ENCODE measurements around the gene BMPER.
A peak's percentile ranks its signal among the peaks of the same experiment; 100 is the strongest.

The BMPER gene

DNA sequence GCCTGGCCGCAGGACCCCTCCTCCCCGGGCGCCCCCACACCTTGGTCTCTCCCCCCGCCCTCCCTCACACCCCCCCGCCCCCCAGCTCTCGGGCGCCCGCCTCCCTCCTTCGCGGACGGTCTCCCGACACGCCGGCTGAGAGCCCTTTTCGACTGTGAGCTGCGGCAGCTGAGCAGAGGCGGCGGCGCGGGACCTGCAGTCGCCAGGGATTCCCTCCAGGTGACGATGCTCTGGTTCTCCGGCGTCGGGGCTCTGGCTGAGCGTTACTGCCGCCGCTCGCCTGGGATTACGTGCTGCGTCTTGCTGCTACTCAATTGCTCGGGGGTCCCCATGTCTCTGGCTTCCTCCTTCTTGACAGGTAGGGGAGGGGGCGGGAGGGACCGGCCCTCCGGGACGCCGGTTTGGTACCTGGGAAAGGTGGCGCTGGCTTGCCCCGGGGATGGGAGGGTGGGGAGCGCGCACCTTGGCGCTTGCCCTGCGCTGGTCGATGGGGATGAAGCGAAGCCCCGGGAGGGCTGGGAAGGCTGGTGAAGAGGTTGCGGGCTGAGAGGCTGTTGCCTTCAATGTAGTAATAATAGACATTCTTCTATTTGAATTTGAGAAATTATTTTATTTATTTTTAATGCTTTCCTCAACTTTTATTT, at the start of gene BMPER:
Gene BMPER, plus strand, starts transcription at position 151 of the 644 bp plus-strand sequence. Its CDS starts 75 bp downstream, at position 226.
- H3K4me3 ChIP-seq (ENCODE audit: low read length), result peak within 1 kb of the TSS; percentile 62
- no peak for DNase-seq (ENCODE audit: low read depth)
- TF ChIP-seq CTCF (conservative IDR thresholded peaks at IDR 0.05; ENCODE audit: low read depth, low read length), result no peak

DNA sequence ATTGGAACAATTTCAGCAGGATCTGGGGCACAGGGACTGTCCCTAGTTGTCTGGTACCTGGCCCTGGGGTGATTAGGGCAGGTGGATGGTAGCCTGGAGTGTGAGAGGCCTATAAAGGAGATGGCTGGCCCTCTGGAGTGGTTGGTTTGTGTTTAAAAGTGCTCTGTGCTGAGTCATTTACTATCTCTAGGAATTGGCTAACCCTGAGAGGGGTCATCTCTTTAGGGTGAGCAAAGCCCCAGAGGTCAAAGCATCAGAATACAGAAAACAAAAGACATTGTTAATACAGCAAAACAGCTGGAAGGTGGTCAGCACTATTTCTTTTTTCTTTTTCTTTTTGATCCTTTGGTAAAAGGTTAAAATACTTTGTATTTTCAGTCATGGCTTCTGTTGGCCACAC, 43.4 kb upstream of the BMPER start:
- H3K4me3 ChIP-seq (ENCODE audit: low read length), result no peak overlapping the region
- no peak for DNase-seq (ENCODE audit: low read depth)
- TF ChIP-seq CTCF (conservative IDR thresholded peaks at IDR 0.05; ENCODE audit: low read depth, low read length), result no peak

GRCh38 chr7:33862946-33863814, 42.2 kb upstream of the BMPER start:
- DNase-seq (ENCODE audit: low read depth), result no peak
- TF ChIP-seq CTCF (conservative IDR thresholded peaks at IDR 0.05; ENCODE audit: low read depth, low read length), result no peak
- H3K4me3 ChIP-seq (ENCODE audit: low read length), result no peak overlapping the region

DNA sequence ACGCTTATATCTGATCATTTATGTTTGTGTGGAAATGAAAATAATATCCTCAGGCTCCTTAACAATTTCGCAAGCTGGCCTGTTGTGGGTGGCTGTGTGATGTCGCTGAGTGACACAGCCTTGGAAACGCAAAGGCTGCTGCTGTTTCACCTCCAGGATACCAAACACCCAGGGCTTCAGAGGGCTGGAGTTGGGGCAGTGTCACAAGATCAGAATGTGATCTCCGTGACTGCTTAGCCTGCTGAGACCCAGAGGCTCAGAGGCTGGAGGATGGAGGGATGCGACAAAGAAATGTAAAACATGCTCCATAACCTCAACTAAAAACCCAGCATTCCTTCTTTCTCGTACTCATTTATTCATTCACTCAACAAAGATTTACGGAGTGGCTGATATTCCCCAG, 37.2 kb upstream of the BMPER start:
- DNase-seq (ENCODE audit: low read depth), result peak; percentile 68
- no peak overlapping the region for H3K4me3 ChIP-seq (ENCODE audit: low read length)
- TF ChIP-seq CTCF (conservative IDR thresholded peaks at IDR 0.05; ENCODE audit: low read depth, low read length), result no peak

GRCh38 chr7:33869176-33869575, 36.2 kb upstream of the BMPER start:
- DNase-seq (ENCODE audit: low read depth), result no peak
- TF ChIP-seq CTCF (conservative IDR thresholded peaks at IDR 0.05; ENCODE audit: low read depth, low read length), result no peak
- H3K4me3 ChIP-seq (ENCODE audit: low read length), result no peak overlapping the region

DNA sequence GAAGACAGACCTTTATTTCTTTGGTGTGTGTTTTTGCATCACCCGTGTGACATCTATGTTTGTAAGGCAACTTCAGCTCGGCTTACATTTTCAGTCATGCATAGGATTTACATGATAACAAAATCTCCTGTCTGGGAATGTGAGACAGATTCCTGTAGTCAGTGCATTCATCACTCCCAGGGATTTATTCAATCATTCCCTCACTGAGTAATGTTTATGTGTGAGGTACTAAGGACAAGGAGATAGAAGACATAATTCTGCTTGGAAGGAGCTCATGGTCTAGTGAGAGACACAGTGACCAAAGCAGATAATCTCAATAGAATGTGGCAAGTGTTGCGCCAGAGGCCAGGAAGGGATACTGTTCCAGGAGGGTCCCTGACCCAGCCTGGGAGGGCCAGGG, 35.2 kb upstream of the BMPER start:
- DNase-seq (ENCODE audit: low read depth), result peak; percentile 32
- no peak for TF ChIP-seq CTCF (conservative IDR thresholded peaks at IDR 0.05; ENCODE audit: low read depth, low read length)

More for the DNA sequence above, 35.2 kb upstream of the BMPER start:
- H3K4me3 ChIP-seq (ENCODE audit: low read length), result no peak overlapping the region

Data from retinal pigment epithelial cell (primary cell).